ENCODE measurements around the gene TMEM200B.

DNA sequence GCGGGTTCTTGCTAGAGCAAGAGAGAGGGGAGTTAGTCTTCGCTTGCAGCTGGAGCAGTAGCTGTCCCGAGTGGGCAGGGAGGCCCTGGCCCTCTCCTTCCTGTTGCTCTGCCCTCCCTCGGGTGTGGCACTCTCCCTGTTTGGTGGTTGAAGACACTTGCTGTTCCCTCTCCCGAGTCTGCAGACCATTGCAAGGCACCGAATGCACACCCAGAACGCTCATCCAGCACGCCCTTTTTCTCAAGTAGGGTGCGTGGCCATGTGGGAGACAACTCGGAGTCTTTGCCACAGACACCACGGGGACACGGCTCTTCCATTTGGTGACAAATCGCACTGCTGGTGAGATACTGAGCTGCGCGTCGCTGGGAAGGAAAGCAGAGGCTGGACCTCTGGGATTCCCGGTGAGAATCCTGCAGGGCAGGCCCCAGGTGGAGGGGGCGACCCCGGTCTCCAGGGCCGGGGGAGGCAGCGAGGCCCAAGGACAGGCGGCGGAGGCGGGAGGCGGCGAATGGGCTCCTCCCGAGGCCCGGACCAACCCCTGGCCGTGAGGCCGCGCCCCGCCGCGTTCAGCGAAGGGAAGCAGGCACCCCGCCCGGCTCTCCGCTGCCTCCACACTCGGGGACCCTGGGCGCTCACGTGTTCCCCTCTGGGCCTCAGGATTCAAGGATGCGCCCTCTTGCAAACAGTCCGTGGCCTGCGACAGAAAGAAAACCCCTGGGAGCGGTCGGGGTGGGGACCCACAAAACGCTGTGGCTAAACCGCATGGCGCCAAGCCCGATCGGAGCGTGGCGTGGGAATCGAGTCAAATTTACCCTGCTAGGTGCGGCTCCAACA lies 10.4 kb upstream of the TMEM200B start:
- no peak for TF ChIP-seq CTCF (IDR thresholded peaks at IDR 0.05 in 8 of 11, conservative IDR thresholded peaks at IDR 0.05 in 3 of 11)
- no peak for TF ChIP-seq POLR2A (IDR thresholded peaks at IDR 0.05)
- no peak for TF ChIP-seq POLR2AphosphoS5 (IDR thresholded peaks at IDR 0.05)

Measured in spleen (tissue), 7 donors.